Measurements from ENCODE around the gene PEPD.

PEPD gene

DNA sequence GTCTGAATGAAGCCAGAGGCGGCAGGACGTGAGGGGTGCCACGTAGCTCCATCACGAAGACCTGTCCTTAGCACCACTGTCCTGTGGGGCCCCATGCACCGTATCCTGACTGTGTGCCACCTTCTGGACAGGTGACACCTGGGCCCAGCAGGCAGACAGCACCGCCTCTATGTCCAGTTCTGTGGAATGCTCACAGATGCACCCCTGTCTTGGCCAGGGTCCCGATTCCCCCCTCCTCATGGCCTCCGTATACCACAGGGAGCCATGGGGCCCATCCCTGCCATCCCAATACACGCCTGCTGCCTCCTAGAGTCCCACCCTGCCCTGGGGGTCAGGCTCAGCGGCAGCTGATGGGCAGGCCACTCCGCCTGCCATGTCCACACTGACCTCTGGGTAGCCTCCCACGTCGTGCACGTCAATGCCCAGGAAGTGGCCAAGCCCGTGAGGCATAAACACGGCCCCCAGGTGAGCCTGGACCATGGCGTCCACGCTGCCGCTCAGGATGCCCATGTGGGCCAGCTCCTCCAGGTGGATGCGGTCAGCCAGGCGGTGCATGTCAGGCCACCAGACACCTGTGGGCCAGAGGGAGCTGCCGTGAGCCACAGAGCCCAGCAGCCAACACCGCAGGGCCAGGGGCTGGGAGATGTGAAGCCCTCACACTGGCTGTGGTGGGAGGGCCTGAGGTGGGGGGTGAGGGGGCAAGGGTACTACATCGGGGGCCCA lies 130.5 kb downstream of the PEPD start:
- no peak for TF ChIP-seq POLR2AphosphoS5 (IDR thresholded peaks at IDR 0.05; ENCODE audit: low read depth, low read length)
- TF ChIP-seq, protein P1, sequence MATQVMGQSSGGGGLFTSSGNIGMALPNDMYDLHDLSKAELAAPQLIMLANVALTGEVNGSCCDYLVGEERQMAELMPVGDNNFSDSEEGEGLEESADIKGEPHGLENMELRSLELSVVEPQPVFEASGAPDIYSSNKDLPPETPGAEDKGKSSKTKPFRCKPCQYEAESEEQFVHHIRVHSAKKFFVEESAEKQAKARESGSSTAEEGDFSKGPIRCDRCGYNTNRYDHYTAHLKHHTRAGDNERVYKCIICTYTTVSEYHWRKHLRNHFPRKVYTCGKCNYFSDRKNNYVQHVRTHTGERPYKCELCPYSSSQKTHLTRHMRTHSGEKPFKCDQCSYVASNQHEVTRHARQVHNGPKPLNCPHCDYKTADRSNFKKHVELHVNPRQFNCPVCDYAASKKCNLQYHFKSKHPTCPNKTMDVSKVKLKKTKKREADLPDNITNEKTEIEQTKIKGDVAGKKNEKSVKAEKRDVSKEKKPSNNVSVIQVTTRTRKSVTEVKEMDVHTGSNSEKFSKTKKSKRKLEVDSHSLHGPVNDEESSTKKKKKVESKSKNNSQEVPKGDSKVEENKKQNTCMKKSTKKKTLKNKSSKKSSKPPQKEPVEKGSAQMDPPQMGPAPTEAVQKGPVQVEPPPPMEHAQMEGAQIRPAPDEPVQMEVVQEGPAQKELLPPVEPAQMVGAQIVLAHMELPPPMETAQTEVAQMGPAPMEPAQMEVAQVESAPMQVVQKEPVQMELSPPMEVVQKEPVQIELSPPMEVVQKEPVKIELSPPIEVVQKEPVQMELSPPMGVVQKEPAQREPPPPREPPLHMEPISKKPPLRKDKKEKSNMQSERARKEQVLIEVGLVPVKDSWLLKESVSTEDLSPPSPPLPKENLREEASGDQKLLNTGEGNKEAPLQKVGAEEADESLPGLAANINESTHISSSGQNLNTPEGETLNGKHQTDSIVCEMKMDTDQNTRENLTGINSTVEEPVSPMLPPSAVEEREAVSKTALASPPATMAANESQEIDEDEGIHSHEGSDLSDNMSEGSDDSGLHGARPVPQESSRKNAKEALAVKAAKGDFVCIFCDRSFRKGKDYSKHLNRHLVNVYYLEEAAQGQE (IDR thresholded peaks at IDR 0.05; ENCODE audit: insufficient read depth in 1 of 2, low read depth in 2 of 2, low read length in 2 of 2), result no peak
- TF ChIP-seq FOXP2 (optimal IDR thresholded peaks at IDR 0.05; ENCODE audit: borderline replicate concordance, extremely low read depth, extremely low read length, insufficient read depth), result no peak
- TF ChIP-seq SIN3A (IDR thresholded peaks at IDR 0.05; ENCODE audit: borderline replicate concordance, insufficient read depth, low read length), result no peak
- TF ChIP-seq TAF1 (IDR thresholded peaks at IDR 0.05; ENCODE audit: borderline replicate concordance, insufficient read depth, low read length), result no peak

DNA sequence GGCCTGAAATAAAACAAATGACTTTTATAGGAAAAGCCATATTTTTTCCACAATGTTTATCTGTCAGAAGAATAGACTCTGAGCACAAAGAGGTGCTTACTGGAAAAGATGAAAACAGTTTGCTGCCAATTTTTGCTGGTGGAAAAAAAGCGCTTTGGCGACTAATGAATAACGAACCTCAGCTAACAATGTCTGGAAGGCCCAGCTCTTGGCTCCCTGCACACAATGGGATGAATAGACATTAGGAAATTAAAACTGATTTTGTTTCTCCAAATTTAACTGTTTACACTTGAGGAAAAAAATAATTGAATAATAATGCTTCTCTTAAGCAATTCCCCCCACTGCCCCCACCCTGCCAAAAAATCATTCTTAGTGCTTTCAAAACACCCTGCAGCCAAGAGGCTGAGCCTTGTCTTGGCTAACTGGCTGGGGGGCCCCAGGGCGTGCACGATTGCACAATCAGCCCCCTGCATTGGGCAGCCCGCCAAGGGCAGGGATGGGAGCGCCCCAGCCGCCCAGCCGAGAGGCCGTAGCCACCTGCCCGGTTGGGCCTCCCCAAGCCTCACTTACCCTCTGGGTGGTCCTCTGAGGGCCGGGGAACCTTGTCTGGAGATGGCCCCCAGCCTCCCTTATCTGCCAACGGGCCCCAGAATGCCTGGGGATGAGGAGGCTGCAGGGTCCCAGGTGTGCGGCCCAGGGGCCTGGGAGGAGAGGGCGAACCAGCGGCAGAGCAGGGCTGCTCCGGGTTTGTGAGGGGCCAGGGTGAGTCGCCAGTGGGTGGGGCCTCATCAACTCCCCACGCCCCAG lies 131.3 kb downstream of the PEPD start:
- TF ChIP-seq TAF1 (IDR thresholded peaks at IDR 0.05; ENCODE audit: borderline replicate concordance, insufficient read depth, low read length), result no peak
- TF ChIP-seq SIN3A (IDR thresholded peaks at IDR 0.05; ENCODE audit: borderline replicate concordance, insufficient read depth, low read length), result no peak
- TF ChIP-seq FOXP2 (optimal IDR thresholded peaks at IDR 0.05; ENCODE audit: borderline replicate concordance, extremely low read depth, extremely low read length, insufficient read depth), result no peak
- no peak for TF ChIP-seq POLR2AphosphoS5 (IDR thresholded peaks at IDR 0.05; ENCODE audit: low read depth, low read length)
- TF ChIP-seq, protein P1 (IDR thresholded peaks at IDR 0.05; ENCODE audit: insufficient read depth in 1 of 2, low read depth in 2 of 2, low read length in 2 of 2), result no peak

DNA sequence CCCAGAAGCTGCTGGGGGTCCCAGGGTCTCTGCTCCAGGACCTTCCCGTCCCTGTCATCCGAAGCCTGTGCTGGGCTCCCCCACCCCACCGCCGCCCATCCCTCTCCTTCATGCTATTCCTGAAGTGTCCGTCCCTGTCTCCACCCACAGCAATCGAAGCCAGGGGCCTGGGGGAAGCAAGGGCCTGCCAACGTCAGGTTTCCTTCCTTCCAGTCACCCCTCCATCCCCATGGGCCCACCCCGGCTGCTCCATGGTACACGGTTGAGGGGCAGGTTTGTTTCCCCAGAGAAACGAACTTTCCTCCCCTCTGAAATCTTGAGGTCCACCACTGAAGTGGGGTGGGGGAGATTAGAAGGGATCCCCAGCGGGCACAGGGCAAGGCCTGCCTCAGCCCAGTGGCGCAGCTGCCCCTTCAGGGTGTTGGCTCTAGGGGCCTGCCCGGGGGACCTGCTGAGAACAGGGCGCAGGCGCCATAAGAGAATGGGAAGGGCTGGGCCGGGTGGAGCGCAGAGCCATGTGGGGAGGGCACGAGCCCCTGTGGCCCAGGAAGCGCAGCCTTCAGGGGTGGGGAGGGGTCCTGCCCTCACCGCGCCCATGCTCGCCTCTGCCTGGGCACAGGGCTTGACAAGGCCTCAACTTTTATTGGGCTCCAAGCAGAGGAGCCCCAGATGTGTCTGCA lies 132.0 kb downstream of the PEPD start:
- TF ChIP-seq, protein P1 (IDR thresholded peaks at IDR 0.05; ENCODE audit: insufficient read depth in 1 of 2, low read depth in 2 of 2, low read length in 2 of 2), result no peak
- TF ChIP-seq POLR2AphosphoS5 (IDR thresholded peaks at IDR 0.05; ENCODE audit: low read depth, low read length) (no peak), FOXP2 (optimal IDR thresholded peaks at IDR 0.05; ENCODE audit: borderline replicate concordance, extremely low read depth, extremely low read length, insufficient read depth) (no peak), TAF1 (IDR thresholded peaks at IDR 0.05; ENCODE audit: borderline replicate concordance, insufficient read depth, low read length) (no peak), SIN3A (IDR thresholded peaks at IDR 0.05; ENCODE audit: borderline replicate concordance, insufficient read depth, low read length) (no peak)

DNA sequence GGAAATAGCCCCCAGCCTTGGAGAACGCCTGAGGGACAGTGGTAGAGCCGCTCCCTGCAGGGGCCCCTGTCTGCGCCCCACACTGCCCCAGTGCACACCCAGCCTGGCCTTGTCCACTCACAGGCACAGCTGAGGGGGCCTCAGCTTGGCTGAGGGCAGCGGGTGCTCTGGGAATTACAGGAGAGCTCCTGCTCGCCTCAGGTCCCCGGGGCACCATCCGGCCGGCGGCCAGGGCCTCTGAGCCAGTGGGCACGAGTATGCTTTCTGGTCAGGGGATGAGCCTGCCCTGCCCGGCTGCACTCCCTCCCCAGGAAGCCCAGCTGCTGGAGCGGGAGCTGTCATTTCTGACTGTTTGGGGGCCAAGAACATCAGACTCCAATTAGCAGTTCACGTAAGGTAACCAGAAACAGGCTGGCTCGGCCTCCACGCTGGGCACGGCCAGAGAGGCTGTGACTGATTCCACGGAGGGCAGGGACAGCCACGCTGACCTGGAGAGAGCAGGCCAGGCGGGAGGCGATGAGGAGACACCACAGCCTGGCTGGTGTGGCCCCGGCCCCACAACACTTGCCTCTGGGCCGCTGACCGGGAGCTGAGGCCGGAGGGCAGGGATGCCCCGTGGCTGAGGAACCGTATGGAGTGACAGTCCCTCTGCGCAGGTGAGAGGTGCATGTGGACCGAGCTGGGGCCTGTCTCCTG lies 132.7 kb downstream of the PEPD start:
- TF ChIP-seq, protein P1 (IDR thresholded peaks at IDR 0.05; ENCODE audit: insufficient read depth in 1 of 2, low read depth in 2 of 2, low read length in 2 of 2), result no peak
- TF ChIP-seq SIN3A (IDR thresholded peaks at IDR 0.05; ENCODE audit: borderline replicate concordance, insufficient read depth, low read length) (no peak), POLR2AphosphoS5 (IDR thresholded peaks at IDR 0.05; ENCODE audit: low read depth, low read length) (no peak), FOXP2 (optimal IDR thresholded peaks at IDR 0.05; ENCODE audit: borderline replicate concordance, extremely low read depth, extremely low read length, insufficient read depth) (no peak), TAF1 (IDR thresholded peaks at IDR 0.05; ENCODE audit: borderline replicate concordance, insufficient read depth, low read length) (no peak)

Measured in PFSK-1 (cell line).